ENCODE data around the gene NPRL2. TPM values are rescaled to one million over a fixed set of nuclear protein-coding genes. Genes with fewer than 3 reads are reported as not detected.

The NPRL2 gene
- total RNA-seq, 1 experiment from 2014 or later, result 20.6 TPM

- no peaks in the 10 kb centered on the region for H3K27me3 Mint-ChIP-seq (ENCODE audit: low read depth)
- no peak for ATAC-seq
- ChIA-PET POLR2A (no interaction called here), CTCF (interaction anchor here (0.6 to 1.4 kb wide), 4 partner anchors 11 to 169 kb away, joined by 4 to 9 read pairs (median 4); no protein-coding TSS in a partner anchor)
- 0 out of 2 replicates have a peak, but pooled peaks cover 2% of the 10 kb centered on the region for H3K4me1 Mint-ChIP-seq
- no peaks in the 10 kb centered on the region for H3K9me3 Mint-ChIP-seq
- no peak for TF ChIP-seq ZNF671 (CRISPR knock-in tag; IDR thresholded peaks at IDR 0.05)
- TF ChIP-seq IRF1 (CRISPR knock-in tag; IDR thresholded peaks at IDR 0.05), result no peak
- TF ChIP-seq GABPB1 (CRISPR knock-in tag; IDR thresholded peaks at IDR 0.05), result no peak
- no peak for TF ChIP-seq IRF2 (CRISPR knock-in tag; IDR thresholded peaks at IDR 0.05; ENCODE audit: borderline replicate concordance, low read depth)
- TF ChIP-seq ZBTB21 (CRISPR knock-in tag; IDR thresholded peaks at IDR 0.05; ENCODE audit: borderline replicate concordance), result no peak
- H3K36me3 Mint-ChIP-seq, result no peaks in the 10 kb centered on the region
- no peak overlapping the region for H3K27ac Mint-ChIP-seq
- no peak for DNase-seq (ENCODE audit: low spot score)
- H3K4me3 Mint-ChIP-seq, result no peak overlapping the region
These were observed 30.8 kb upstream of the NPRL2 start for GRCh38 chr3:50381383-50381782.

- Mint-ChIP-seq H3K9me3 (no peaks in the 10 kb centered on the region), H3K36me3 (no peaks in the 10 kb centered on the region), H3K4me1 (0 out of 2 replicates have a peak, but pooled peaks cover 2% of the 10 kb centered on the region), H3K4me3 (no peak overlapping the region), H3K27ac (no peak overlapping the region), H3K27me3 (ENCODE audit: low read depth) (no peaks in the 10 kb centered on the region)
- ChIA-PET CTCF (interaction anchor here (0.6 to 1.4 kb wide), 4 partner anchors 10 to 170 kb away, joined by 3 to 9 read pairs (median 4); no protein-coding TSS in a partner anchor), POLR2A (no interaction called here)
- no peak for ATAC-seq
- TF ChIP-seq NR2C2 (CRISPR knock-in tag; IDR thresholded peaks at IDR 0.05) (no peak), ARID4B (CRISPR knock-in tag; IDR thresholded peaks at IDR 0.05; ENCODE audit: borderline replicate concordance) (no peak), ERG (CRISPR knock-in tag; IDR thresholded peaks at IDR 0.05) (no peak)
- no peak for DNase-seq (ENCODE audit: low spot score)
These were observed 30.0 kb upstream of the NPRL2 start for GRCh38 chr3:50380405-50381085.

- Mint-ChIP-seq H3K4me1 (peaks cover 8% of the 10 kb centered on the region), H3K4me3 (no peak overlapping the region), H3K27ac (no peak overlapping the region), H3K36me3 (no peaks in the 10 kb centered on the region), H3K27me3 (ENCODE audit: low read depth) (no peaks in the 10 kb centered on the region), H3K9me3 (no peaks in the 10 kb centered on the region)
- ATAC-seq (no peak), DNase-seq (ENCODE audit: low spot score) (no peak)
- CTCF ChIA-PET, result no interaction called here
- POLR2A ChIA-PET, result no interaction called here
- TF ChIP-seq E2F4 (CRISPR knock-in tag; IDR thresholded peaks at IDR 0.05; ENCODE audit: borderline replicate concordance, low read depth) (no peak), ZBTB43 (CRISPR knock-in tag; IDR thresholded peaks at IDR 0.05) (no peak), FOXP1 (CRISPR knock-in tag; IDR thresholded peaks at IDR 0.05; ENCODE audit: borderline replicate concordance) (no peak), IRF2 (CRISPR knock-in tag; IDR thresholded peaks at IDR 0.05; ENCODE audit: borderline replicate concordance, low read depth) (no peak), ZNF512 (CRISPR knock-in tag; IDR thresholded peaks at IDR 0.05; ENCODE audit: borderline replicate concordance) (no peak), CTCF (IDR thresholded peaks at IDR 0.05) (no peak), STAT6 (CRISPR knock-in tag; conservative IDR thresholded peaks at IDR 0.05; ENCODE audit: low read depth) (no peak)
These were observed 28.2 kb upstream of the NPRL2 start for GRCh38 chr3:50378757-50379156.

Data from WTC11 (cell line).